Measurements from ENCODE around the gene FBXL13.
"Not testable (repeated sequence)": the region's sequence is repeated elsewhere in the genome, so short reads cannot be mapped to it uniquely, and the experiment has no call there.

DNA sequence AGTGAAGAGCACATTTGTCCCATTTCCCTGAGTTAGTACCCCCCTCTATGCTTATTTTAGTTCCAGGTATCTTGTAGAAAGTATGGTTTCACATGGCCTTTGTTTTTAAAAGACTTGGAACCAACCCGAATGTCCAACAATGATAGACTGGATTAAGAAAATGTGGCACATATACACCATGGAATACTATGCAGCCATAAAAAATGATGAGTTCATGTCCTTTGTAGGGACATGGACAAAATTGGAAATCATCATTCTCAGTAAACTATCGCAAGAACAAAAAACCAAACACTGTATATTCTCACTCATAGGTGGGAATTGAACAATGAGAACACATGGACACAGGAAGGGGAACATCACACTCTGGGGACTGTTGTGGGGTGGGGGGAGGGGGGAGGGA is 21.0 kb upstream of the FBXL13 start:
- TF ChIP-seq, protein P1, sequence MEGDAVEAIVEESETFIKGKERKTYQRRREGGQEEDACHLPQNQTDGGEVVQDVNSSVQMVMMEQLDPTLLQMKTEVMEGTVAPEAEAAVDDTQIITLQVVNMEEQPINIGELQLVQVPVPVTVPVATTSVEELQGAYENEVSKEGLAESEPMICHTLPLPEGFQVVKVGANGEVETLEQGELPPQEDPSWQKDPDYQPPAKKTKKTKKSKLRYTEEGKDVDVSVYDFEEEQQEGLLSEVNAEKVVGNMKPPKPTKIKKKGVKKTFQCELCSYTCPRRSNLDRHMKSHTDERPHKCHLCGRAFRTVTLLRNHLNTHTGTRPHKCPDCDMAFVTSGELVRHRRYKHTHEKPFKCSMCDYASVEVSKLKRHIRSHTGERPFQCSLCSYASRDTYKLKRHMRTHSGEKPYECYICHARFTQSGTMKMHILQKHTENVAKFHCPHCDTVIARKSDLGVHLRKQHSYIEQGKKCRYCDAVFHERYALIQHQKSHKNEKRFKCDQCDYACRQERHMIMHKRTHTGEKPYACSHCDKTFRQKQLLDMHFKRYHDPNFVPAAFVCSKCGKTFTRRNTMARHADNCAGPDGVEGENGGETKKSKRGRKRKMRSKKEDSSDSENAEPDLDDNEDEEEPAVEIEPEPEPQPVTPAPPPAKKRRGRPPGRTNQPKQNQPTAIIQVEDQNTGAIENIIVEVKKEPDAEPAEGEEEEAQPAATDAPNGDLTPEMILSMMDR (conservative IDR thresholded peaks at IDR 0.05; ENCODE audit: low read length), result not testable (repeated sequence)
- TF ChIP-seq EZH2phosphoT487 (IDR thresholded peaks at IDR 0.05; ENCODE audit: borderline replicate concordance, low read depth, low read length), result not testable (repeated sequence)

All from OCI-LY7 (cell line).